Liver (tissue), 9 donors: ENCODE data around the gene MED15. TPM values are rescaled to one million over a fixed set of nuclear protein-coding genes. Genes with fewer than 3 reads are reported as not detected.

Experiments
- DNase-seq: peaks from one replicate; pipeline ENCODE4 v3.0.0-alpha.2; 2017; ENCODE audit warnings: low spot score
- H3K27ac ChIP-seq, 2 donors: one replicate each; pipeline ENCODE4 v1.7.0; 2013; ENCODE audit warnings: inconsistent platforms in 2 of 2, low read length in 2 of 2, control low read depth in 1 of 2, low read depth in 1 of 2, mild to moderate bottlenecking in 1 of 2
- H3K27me3 ChIP-seq, 4 donors: one replicate each; pipeline versions ENCODE4 v1.6.1 to v1.7.0; 2013; ENCODE audit warnings: low read length in 3 of 4, inconsistent platforms in 1 of 4, mild to moderate bottlenecking in 1 of 4, moderate library complexity in 1 of 4; ENCODE audit not compliant: control insufficient read depth in 4 of 4, insufficient read depth in 4 of 4
- H3K36me3 ChIP-seq, 4 donors: one replicate each; pipeline versions ENCODE4 v1.6.1 to v1.7.0; 2013; ENCODE audit warnings: low read length in 3 of 4, mild to moderate bottlenecking in 3 of 4, low read depth in 1 of 4, moderate library complexity in 1 of 4; ENCODE audit not compliant: control insufficient read depth in 4 of 4, insufficient read depth in 3 of 4
- H3K4me1 ChIP-seq, 4 donors: one replicate each; pipeline versions ENCODE4 v1.6.1 to v1.7.0; 2013; ENCODE audit warnings: low read length in 3 of 4, mild to moderate bottlenecking in 3 of 4, moderate library complexity in 1 of 4; ENCODE audit not compliant: control insufficient read depth in 4 of 4, insufficient read depth in 4 of 4
- H3K4me3 ChIP-seq, 3 donors: one replicate each; pipeline versions ENCODE4 v1.6.1 to v1.7.0; 2013; ENCODE audit warnings: low read length in 3 of 3, control low read depth in 1 of 3, low read depth in 1 of 3, mild to moderate bottlenecking in 1 of 3
- H3K9ac ChIP-seq, 2 donors: one replicate each; pipeline ENCODE4 v1.7.0; 2013; ENCODE audit warnings: low read length in 2 of 2, mild to moderate bottlenecking in 2 of 2, moderate library complexity in 2 of 2, control low read depth in 1 of 2, low read depth in 1 of 2
- H3K9me3 ChIP-seq, 4 donors: one replicate each; pipeline versions ENCODE4 v1.6.1 to v1.7.0; 2013; ENCODE audit warnings: low read length in 3 of 4; ENCODE audit not compliant: control insufficient read depth in 4 of 4
- ATF3 ChIP-seq: IDR thresholded peaks from 2 replicates; pipeline ENCODE4 v1.6.1; 2016; ENCODE audit warnings: antibody characterized with exemption
- CTCF ChIP-seq: fragments of 150-350 bp; IDR thresholded peaks from 2 replicates; pipeline ENCODE4 v1.5.1; 2017; ENCODE audit warnings: improper control_type of control experiment, low read depth, low read length; ENCODE audit not compliant: missing input control
- EGR1 ChIP-seq, 2 donors: IDR thresholded peaks; 2 replicates each; pipeline ENCODE4 v1.6.1; 2016 to 2018; ENCODE audit warnings: antibody characterized with exemption in 2 of 2, low read depth in 2 of 2
- FOXA2 ChIP-seq: IDR thresholded peaks from 2 replicates; pipeline ENCODE4 v1.6.1; 2016; ENCODE audit warnings: antibody characterized with exemption
- GABPA ChIP-seq, 2 donors: IDR thresholded peaks in 1 of 2; conservative IDR thresholded peaks in 1 of 2; 2 replicates each; pipeline ENCODE4 v1.6.1; 2016; ENCODE audit warnings: antibody characterized with exemption in 2 of 2, mild to moderate bottlenecking in 1 of 2, moderate library complexity in 1 of 2
- HNF4A ChIP-seq, 2 donors: conservative IDR thresholded peaks; 2 replicates each; pipeline ENCODE4 v1.6.1; 2016; ENCODE audit warnings: antibody characterized with exemption in 2 of 2, mild to moderate bottlenecking in 2 of 2
- HNF4G ChIP-seq: IDR thresholded peaks from 2 replicates; pipeline ENCODE4 v1.6.1; 2016; ENCODE audit warnings: antibody characterized with exemption
- JUND ChIP-seq, 2 donors: IDR thresholded peaks; 2 replicates each; pipeline ENCODE4 v1.6.1; 2016; ENCODE audit warnings: antibody characterized with exemption in 2 of 2
- MAX ChIP-seq: IDR thresholded peaks from 2 replicates; pipeline ENCODE4 v1.6.1; 2016; ENCODE audit warnings: antibody characterized with exemption
- NR2F2 ChIP-seq: IDR thresholded peaks from 2 replicates; pipeline ENCODE4 v1.6.1; 2016; ENCODE audit warnings: antibody characterized with exemption
- RAD21 ChIP-seq, 2 donors: IDR thresholded peaks; 2 replicates each; pipeline ENCODE4 v1.6.1; 2016; ENCODE audit warnings: antibody characterized with exemption in 2 of 2, mild to moderate bottlenecking in 2 of 2
- REST ChIP-seq: IDR thresholded peaks from 2 replicates; pipeline ENCODE4 v1.6.1; 2016; ENCODE audit warnings: antibody characterized with exemption, mild to moderate bottlenecking
- RXRA ChIP-seq, 2 donors: IDR thresholded peaks; 2 replicates each; pipeline ENCODE4 v1.6.1; 2017 to 2018; ENCODE audit warnings: antibody characterized with exemption in 2 of 2, mild to moderate bottlenecking in 1 of 2
- SP1 ChIP-seq: IDR thresholded peaks from 2 replicates; pipeline ENCODE4 v1.6.1; 2018; ENCODE audit warnings: antibody characterized with exemption, mild to moderate bottlenecking
- TAF1 ChIP-seq: conservative IDR thresholded peaks from 2 replicates; pipeline ENCODE4 v1.6.1; 2016; ENCODE audit warnings: antibody characterized with exemption, mild to moderate bottlenecking
- YY1 ChIP-seq: IDR thresholded peaks from 2 replicates; pipeline ENCODE4 v1.6.1; 2016; ENCODE audit warnings: antibody characterized with exemption, mild to moderate bottlenecking
- WGBS: extraction: QIAGEN DNeasy Blood & Tissue Kit; methylation state at CpG from one replicate; pipeline ENCODE4 v1.1.7; 2013; 5-methylcytosine and 5-hydroxymethylcytosine counted together
- polyA plus RNA-seq, 2 donors: library from polyadenylated mRNA; stranded (reverse) in 1 of 2; unstranded in 1 of 2; fragments of 200-250 nt in 1 of 2; fragments of >200 nt in 1 of 2; fragmentation: Nextera tagmentation in 1 of 2; extraction: Ambion mirVana in 1 of 2; gene quantifications; one replicate each; pipeline versions ENCODE4 v1.2.1 to v1.2.3, GENCODE V29; 2013 to 2015
- total RNA-seq, 2 donors: library from RNA; depleted of rRNA; stranded (reverse); fragments of >200 nt; gene quantifications; one replicate each; pipeline ENCODE4 v1.2.3, GENCODE V29; 2014
- donor health status: healthy.
- donor health status: healthy.
- donor health status: healthy.
- donor health status: healthy.
- donor health status: healthy.

MED15 gene
- total and polyA plus RNA-seq, 4 donors = 9.7 to 28.0 (median 16.2) TPM

- H3K27ac ChIP-seq = no peak overlapping the region
- DNase-seq = no peak
- H3K4me3 ChIP-seq = no peak overlapping the region
- no peak overlapping the region for H3K9ac ChIP-seq
- WGBS = 84% methylated on average over 6 of the region's 6 CpGs
- H3K36me3 ChIP-seq = no peaks in the 10 kb centered on the region
- no peaks in the 10 kb centered on the region for H3K9me3 ChIP-seq
- peaks cover 0 to 8% (median 0%) of the 10 kb centered on the region in 4 donors for H3K4me1 ChIP-seq
- TF ChIP-seq JUND (IDR thresholded peaks at IDR 0.05) (no peak), FOXA2 (no peak), HNF4G (no peak), REST (no peak), ATF3 (no peak), EGR1 (IDR thresholded peaks at IDR 0.05; ENCODE audit: low read depth in 2 of 2) (no peak), RAD21 (IDR thresholded peaks at IDR 0.05) (no peak), MAX (no peak), HNF4A (conservative IDR thresholded peaks at IDR 0.05) (no peak), NR2F2 (no peak), TAF1 (no peak), RXRA (IDR thresholded peaks at IDR 0.05) (no peak)
- no peaks in the 10 kb centered on the region for H3K27me3 ChIP-seq
Observed at GRCh38 chr22:20605328-20605727, 97.9 kb downstream of the MED15 start.

- no peaks in the 10 kb centered on the region for H3K27me3 ChIP-seq
- no peak overlapping the region for H3K9ac ChIP-seq
- H3K27ac ChIP-seq = no peak overlapping the region
- H3K36me3 ChIP-seq = no peaks in the 10 kb centered on the region
- WGBS = 20% methylated on average over 13 of the region's 13 CpGs
- no peaks in the 10 kb centered on the region for H3K9me3 ChIP-seq
- H3K4me3 ChIP-seq = no peak overlapping the region
- TF ChIP-seq RXRA (IDR thresholded peaks at IDR 0.05) (peak; percentile 52 to 70), GABPA (IDR thresholded peaks at IDR 0.05 in 1 of 2, conservative IDR thresholded peaks at IDR 0.05 in 1 of 2) (no peak), YY1 (no peak), SP1 (peak; percentile 45), RAD21 (IDR thresholded peaks at IDR 0.05) (peak; percentile 88 to 94), CTCF (peak; percentile 79)
- peak; percentile 71 for DNase-seq
- peaks cover 0 to 8% (median 0%) of the 10 kb centered on the region in 4 donors for H3K4me1 ChIP-seq
Observed at GRCh38 chr22:20606041-20606783, 98.8 kb downstream of the MED15 start.
